ENCODE data around the gene MET.

Gene MET

DNA sequence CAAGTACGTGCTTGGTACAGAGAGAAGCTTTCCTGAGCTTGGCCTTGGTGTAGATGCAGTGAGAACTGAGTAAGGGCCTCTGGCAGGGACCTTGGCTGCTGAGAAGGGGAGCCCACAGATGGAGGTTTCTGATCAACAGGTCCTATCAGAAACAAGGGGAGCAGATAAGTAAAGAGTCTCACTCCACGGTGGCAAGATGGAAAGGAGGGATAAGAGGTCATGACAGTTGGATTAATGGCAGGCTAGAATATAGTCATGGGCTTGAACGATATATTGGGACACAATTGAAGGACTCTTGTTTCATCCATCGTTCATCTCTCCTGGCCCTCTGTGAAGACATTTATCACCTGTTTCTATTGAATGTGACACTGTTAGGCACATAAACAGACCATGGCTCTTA, 41.5 kb downstream of the MET start:
- Histone ChIP-seq H3K4me3 (ENCODE audit: insufficient read depth, low read length, poor library complexity, severe bottlenecking) (no peak overlapping the region), H3K9me3 (ENCODE audit: insufficient read depth, low read length) (no peaks in the 10 kb centered on the region), H3K79me2 (ENCODE audit: insufficient read depth, low read length) (no peaks in the 10 kb centered on the region), H3K4me2 (ENCODE audit: low read depth, low read length, poor library complexity, severe bottlenecking) (no peak overlapping the region), H3K9ac (ENCODE audit: low read length) (no peak overlapping the region), H3K27ac (ENCODE audit: low read depth, low read length) (no peak overlapping the region), H3K9me2 (replicated peaks; ENCODE audit: insufficient read depth, low read length) (no peaks in the 10 kb centered on the region), H3K36me3 (ENCODE audit: low read length) (no peaks in the 10 kb centered on the region), H2AFZ (ENCODE audit: low read depth, low read length, severe bottlenecking) (no peak overlapping the region), H4K20me1 (ENCODE audit: low read depth, low read length) (no peaks in the 10 kb centered on the region), H3K27me3 (ENCODE audit: low read length) (no peaks in the 10 kb centered on the region), H3F3A (ENCODE audit: insufficient read depth) (no peaks in the 10 kb centered on the region)
- TF ChIP-seq EZH2phosphoT487 (conservative IDR thresholded peaks at IDR 0.05; ENCODE audit: low read length), result no peak
- TF ChIP-seq, protein P1, sequence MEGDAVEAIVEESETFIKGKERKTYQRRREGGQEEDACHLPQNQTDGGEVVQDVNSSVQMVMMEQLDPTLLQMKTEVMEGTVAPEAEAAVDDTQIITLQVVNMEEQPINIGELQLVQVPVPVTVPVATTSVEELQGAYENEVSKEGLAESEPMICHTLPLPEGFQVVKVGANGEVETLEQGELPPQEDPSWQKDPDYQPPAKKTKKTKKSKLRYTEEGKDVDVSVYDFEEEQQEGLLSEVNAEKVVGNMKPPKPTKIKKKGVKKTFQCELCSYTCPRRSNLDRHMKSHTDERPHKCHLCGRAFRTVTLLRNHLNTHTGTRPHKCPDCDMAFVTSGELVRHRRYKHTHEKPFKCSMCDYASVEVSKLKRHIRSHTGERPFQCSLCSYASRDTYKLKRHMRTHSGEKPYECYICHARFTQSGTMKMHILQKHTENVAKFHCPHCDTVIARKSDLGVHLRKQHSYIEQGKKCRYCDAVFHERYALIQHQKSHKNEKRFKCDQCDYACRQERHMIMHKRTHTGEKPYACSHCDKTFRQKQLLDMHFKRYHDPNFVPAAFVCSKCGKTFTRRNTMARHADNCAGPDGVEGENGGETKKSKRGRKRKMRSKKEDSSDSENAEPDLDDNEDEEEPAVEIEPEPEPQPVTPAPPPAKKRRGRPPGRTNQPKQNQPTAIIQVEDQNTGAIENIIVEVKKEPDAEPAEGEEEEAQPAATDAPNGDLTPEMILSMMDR (IDR thresholded peaks at IDR 0.05; ENCODE audit: insufficient read depth, low read length, poor library complexity, severe bottlenecking), result no peak

GRCh38 chr7:116713918-116714317, 41.9 kb downstream of the MET start:
- H3K9me2 ChIP-seq (replicated peaks; ENCODE audit: insufficient read depth, low read length), result no peaks in the 10 kb centered on the region
- H3K36me3 ChIP-seq (ENCODE audit: low read length), result no peaks in the 10 kb centered on the region
- TF ChIP-seq EZH2phosphoT487 (conservative IDR thresholded peaks at IDR 0.05; ENCODE audit: low read length), result no peak
- TF ChIP-seq, protein P1 (IDR thresholded peaks at IDR 0.05; ENCODE audit: insufficient read depth, low read length, poor library complexity, severe bottlenecking), result no peak
- H4K20me1 ChIP-seq (ENCODE audit: low read depth, low read length), result no peaks in the 10 kb centered on the region
- no peak overlapping the region for H3K9ac ChIP-seq (ENCODE audit: low read length)
- no peak overlapping the region for H3K27ac ChIP-seq (ENCODE audit: low read depth, low read length)
- H3F3A ChIP-seq (ENCODE audit: insufficient read depth), result no peaks in the 10 kb centered on the region
- no peaks in the 10 kb centered on the region for H3K9me3 ChIP-seq (ENCODE audit: insufficient read depth, low read length)
- H3K4me3 ChIP-seq (ENCODE audit: insufficient read depth, low read length, poor library complexity, severe bottlenecking), result no peak overlapping the region
- H2AFZ ChIP-seq (ENCODE audit: low read depth, low read length, severe bottlenecking), result no peak overlapping the region
- no peak overlapping the region for H3K4me2 ChIP-seq (ENCODE audit: low read depth, low read length, poor library complexity, severe bottlenecking)
- H3K27me3 ChIP-seq (ENCODE audit: low read length), result no peaks in the 10 kb centered on the region
- H3K79me2 ChIP-seq (ENCODE audit: insufficient read depth, low read length), result no peaks in the 10 kb centered on the region

GRCh38 chr7:116715077-116715476, 43.1 kb downstream of the MET start:
- H3F3A ChIP-seq (ENCODE audit: insufficient read depth), result no peaks in the 10 kb centered on the region
- no peaks in the 10 kb centered on the region for H3K9me3 ChIP-seq (ENCODE audit: insufficient read depth, low read length)
- no peak overlapping the region for H3K9ac ChIP-seq (ENCODE audit: low read length)
- no peaks in the 10 kb centered on the region for H3K79me2 ChIP-seq (ENCODE audit: insufficient read depth, low read length)
- TF ChIP-seq EZH2phosphoT487 (conservative IDR thresholded peaks at IDR 0.05; ENCODE audit: low read length), result no peak
- TF ChIP-seq, protein P1 (IDR thresholded peaks at IDR 0.05; ENCODE audit: insufficient read depth, low read length, poor library complexity, severe bottlenecking), result no peak
- H4K20me1 ChIP-seq (ENCODE audit: low read depth, low read length), result no peaks in the 10 kb centered on the region
- H2AFZ ChIP-seq (ENCODE audit: low read depth, low read length, severe bottlenecking), result no peak overlapping the region
- no peaks in the 10 kb centered on the region for H3K36me3 ChIP-seq (ENCODE audit: low read length)
- no peak overlapping the region for H3K27ac ChIP-seq (ENCODE audit: low read depth, low read length)
- no peak overlapping the region for H3K4me2 ChIP-seq (ENCODE audit: low read depth, low read length, poor library complexity, severe bottlenecking)
- H3K4me3 ChIP-seq (ENCODE audit: insufficient read depth, low read length, poor library complexity, severe bottlenecking), result no peak overlapping the region
- H3K27me3 ChIP-seq (ENCODE audit: low read length), result no peaks in the 10 kb centered on the region
- no peaks in the 10 kb centered on the region for H3K9me2 ChIP-seq (replicated peaks; ENCODE audit: insufficient read depth, low read length)

Measured in SU-DHL-6 (cell line).